Sigmoid colon (tissue), 7 donors: ENCODE measurements around the gene TGFBR1. TPM values are rescaled to one million over a fixed set of nuclear protein-coding genes. Genes with fewer than 3 reads are reported as not detected.

Experiments
- DNase-seq: peaks from one replicate; pipeline ENCODE4 v3.0.0-alpha.2; 2019
- H3K27ac ChIP-seq, 4 donors: fragments of 200-600 bp; sonication (generic); one replicate each; pipeline ENCODE4 v1.5.1; 2016 to 2019; ENCODE audit warnings: mild to moderate bottlenecking in 1 of 4
- H3K27me3 ChIP-seq, 3 donors: fragments of 200-600 bp; sonication (generic); one replicate each; pipeline ENCODE4 v1.5.1; 2019; ENCODE audit warnings: mild to moderate bottlenecking in 1 of 3
- H3K36me3 ChIP-seq, 4 donors: fragments of 200-600 bp; sonication (generic); one replicate each; pipeline ENCODE4 v1.5.1; 2016 to 2019
- H3K4me1 ChIP-seq, 4 donors: fragments of 200-600 bp; sonication (generic); one replicate each; pipeline ENCODE4 v1.5.1; 2017 to 2019
- H3K4me3 ChIP-seq, 4 donors: fragments of 200-600 bp; sonication (generic); one replicate each; pipeline ENCODE4 v1.5.1; 2017 to 2019; ENCODE audit warnings: mild to moderate bottlenecking in 2 of 4, moderate library complexity in 1 of 4
- H3K9me3 ChIP-seq, 4 donors: fragments of 200-600 bp in 3 of 4; sonication (generic) in 3 of 4; one replicate each; pipeline versions ENCODE4 v1.5.1 to v1.6.1; 2013 to 2019
- EP300 ChIP-seq, 4 donors: sonication (generic); formaldehyde crosslinking; IDR thresholded peaks; one replicate each; pipeline ENCODE4 v1.6.1; 2017; ENCODE audit warnings: antibody characterized with exemption in 4 of 4
- POLR2A ChIP-seq, 2 donors: fragments of 450-650 bp; IDR thresholded peaks; one replicate each; pipeline ENCODE4 v1.6.1; 2016; ENCODE audit warnings: antibody characterized with exemption in 2 of 2, mild to moderate bottlenecking in 2 of 2, moderate library complexity in 2 of 2
- POLR2AphosphoS5 ChIP-seq, 4 donors: sonication (generic); formaldehyde crosslinking; IDR thresholded peaks; one replicate each; pipeline ENCODE4 v1.6.1; 2017; ENCODE audit warnings: antibody characterized with exemption in 4 of 4
- WGBS, 2 donors: extraction: QIAGEN DNeasy Blood & Tissue Kit; methylation state at CpG; one replicate each; pipeline ENCODE4 v1.1.7; 2013; 5-methylcytosine and 5-hydroxymethylcytosine counted together
- intact Hi-C: fragments of 100-400 bp; cut with DNase I; formaldehyde crosslinking; loops from one replicate; pipeline ENCODE4 v1.15.1; 2023
- polyA plus RNA-seq, 3 donors: library from polyadenylated mRNA; stranded (reverse); fragments of 200-250 nt; gene quantifications; one replicate each; pipeline ENCODE4 v1.2.3, GENCODE V29; 2013
- total RNA-seq, 4 donors: library from RNA; depleted of rRNA; stranded (reverse); fragments of >200 nt; gene quantifications; one replicate each; pipeline ENCODE4 v1.1.0, GENCODE V29; 2016
- TF ChIP-seq, protein P1 (sequence below), 4 experiments: fragments of 450-650 bp in 3 of 4; fragments of 200-600 bp in 1 of 4; IDR thresholded peaks; one replicate each; pipeline ENCODE4 v1.5.1; 2016 to 2019; ENCODE audit warnings: antibody characterized with exemption in 4 of 4, mild to moderate bottlenecking in 3 of 4, moderate library complexity in 2 of 4
- donor health status: healthy with polysubstance abuse.
- donor health status: Bipolar disorder and iron deficiency.
- donor health status: healthy.

The TGFBR1 gene
- total and polyA plus RNA-seq, 7 donors: 3.9 to 84.3 (median 48.4) TPM

- H3K4me3 ChIP-seq: peak overlapping the region in 3 of 4 donors; percentile 31 to 40 (median 32)
- no peaks in the 10 kb centered on the region for H3K36me3 ChIP-seq
- no peaks in the 10 kb centered on the region for H3K27me3 ChIP-seq
- 14 to 40% methylated on average over 29 of the region's 29 CpGs for WGBS, 2 donors
- TF ChIP-seq EP300 (IDR thresholded peaks at IDR 0.05): no peak
- TF ChIP-seq, protein P1, sequence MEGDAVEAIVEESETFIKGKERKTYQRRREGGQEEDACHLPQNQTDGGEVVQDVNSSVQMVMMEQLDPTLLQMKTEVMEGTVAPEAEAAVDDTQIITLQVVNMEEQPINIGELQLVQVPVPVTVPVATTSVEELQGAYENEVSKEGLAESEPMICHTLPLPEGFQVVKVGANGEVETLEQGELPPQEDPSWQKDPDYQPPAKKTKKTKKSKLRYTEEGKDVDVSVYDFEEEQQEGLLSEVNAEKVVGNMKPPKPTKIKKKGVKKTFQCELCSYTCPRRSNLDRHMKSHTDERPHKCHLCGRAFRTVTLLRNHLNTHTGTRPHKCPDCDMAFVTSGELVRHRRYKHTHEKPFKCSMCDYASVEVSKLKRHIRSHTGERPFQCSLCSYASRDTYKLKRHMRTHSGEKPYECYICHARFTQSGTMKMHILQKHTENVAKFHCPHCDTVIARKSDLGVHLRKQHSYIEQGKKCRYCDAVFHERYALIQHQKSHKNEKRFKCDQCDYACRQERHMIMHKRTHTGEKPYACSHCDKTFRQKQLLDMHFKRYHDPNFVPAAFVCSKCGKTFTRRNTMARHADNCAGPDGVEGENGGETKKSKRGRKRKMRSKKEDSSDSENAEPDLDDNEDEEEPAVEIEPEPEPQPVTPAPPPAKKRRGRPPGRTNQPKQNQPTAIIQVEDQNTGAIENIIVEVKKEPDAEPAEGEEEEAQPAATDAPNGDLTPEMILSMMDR (IDR thresholded peaks at IDR 0.05): peak; percentile 77 to 93 (median 84)
- no peak for TF ChIP-seq POLR2A (IDR thresholded peaks at IDR 0.05)
- peak in 1 of 4 donors; percentile 40 for TF ChIP-seq POLR2AphosphoS5 (IDR thresholded peaks at IDR 0.05)
- H3K4me1 ChIP-seq: peaks cover 0 to 8% (median 7%) of the 10 kb centered on the region in 4 donors
- intact Hi-C loops: loop anchor here (2.0 to 10.0 kb wide), 3 partner anchors 36 to 1413 kb away; partner anchors contain the start of gene ALG2
- no peaks in the 10 kb centered on the region for H3K9me3 ChIP-seq
- no peak overlapping the region for H3K27ac ChIP-seq
- DNase-seq: peak; percentile 93
Observed at GRCh38 chr9:99184475-99185347, 79.8 kb downstream of the TGFBR1 start.

DNA sequence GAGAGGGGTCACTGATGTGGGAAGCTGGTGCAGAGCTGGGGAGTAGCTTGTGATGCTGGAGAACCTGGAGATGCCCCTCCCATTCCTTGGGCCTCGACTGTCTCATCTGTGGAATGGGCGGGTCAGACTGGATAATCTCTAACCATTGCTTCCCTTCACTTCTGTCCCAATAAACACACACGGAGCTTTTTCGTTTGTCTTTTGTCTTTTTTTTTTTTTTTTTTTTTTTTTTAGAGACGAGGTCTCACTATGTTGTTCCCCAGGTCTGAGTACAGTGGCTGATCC is 80.4 kb downstream of the TGFBR1 start:
- intact Hi-C loops: loop anchor here (2.0 to 10.0 kb wide), 2 partner anchors 36 to 1030 kb away; partner anchors contain the start of gene ALG2
- Histone ChIP-seq H3K36me3 (no peaks in the 10 kb centered on the region), H3K4me1 (peaks cover 0 to 8% (median 7%) of the 10 kb centered on the region in 4 donors), H3K27ac (no peak overlapping the region), H3K4me3 (no peak overlapping the region), H3K27me3 (no peaks in the 10 kb centered on the region), H3K9me3 (no peaks in the 10 kb centered on the region)
- TF ChIP-seq, protein P1 (IDR thresholded peaks at IDR 0.05): no peak
- TF ChIP-seq POLR2A (IDR thresholded peaks at IDR 0.05) (no peak), EP300 (IDR thresholded peaks at IDR 0.05) (no peak), POLR2AphosphoS5 (IDR thresholded peaks at IDR 0.05) (no peak)
- DNase-seq: no peak
- WGBS, 2 donors: 55 to 90% methylated on average over 5 of the region's 5 CpGs

DNA sequence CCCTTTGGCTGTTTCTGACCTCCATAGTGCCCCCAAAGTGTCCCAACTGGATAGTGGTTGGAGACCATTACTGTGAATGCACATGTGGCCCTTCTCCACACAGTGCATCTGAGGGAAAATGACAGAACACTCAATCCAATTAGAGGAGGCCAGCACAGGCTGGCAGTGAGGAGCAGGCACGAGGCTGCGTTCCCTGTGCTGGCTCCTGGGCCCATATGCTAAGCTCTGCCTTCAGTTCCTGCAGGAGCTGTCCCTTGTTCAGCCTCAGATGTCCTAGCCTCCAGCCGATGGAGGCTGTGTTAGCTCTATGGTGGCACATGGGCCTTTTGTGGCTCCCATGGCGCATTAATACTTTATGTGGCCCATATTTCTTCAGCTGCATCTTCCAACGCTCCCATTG is 81.0 kb downstream of the TGFBR1 start:
- Histone ChIP-seq H3K4me1 (peaks cover 0 to 8% (median 7%) of the 10 kb centered on the region in 4 donors), H3K27ac (no peak overlapping the region), H3K27me3 (no peaks in the 10 kb centered on the region), H3K4me3 (no peak overlapping the region), H3K9me3 (no peaks in the 10 kb centered on the region), H3K36me3 (no peaks in the 10 kb centered on the region)
- 95 to 96% methylated on average over 5 of the region's 5 CpGs for WGBS, 2 donors
- no peak for DNase-seq
- intact Hi-C loops: loop anchor here (2.0 to 10.0 kb wide), 2 partner anchors 35 to 1029 kb away; partner anchors contain the start of gene ALG2
- TF ChIP-seq POLR2A (IDR thresholded peaks at IDR 0.05): no peak
- TF ChIP-seq, protein P1 (IDR thresholded peaks at IDR 0.05): no peak
- no peak for TF ChIP-seq POLR2AphosphoS5 (IDR thresholded peaks at IDR 0.05)
- TF ChIP-seq EP300 (IDR thresholded peaks at IDR 0.05): no peak

DNA sequence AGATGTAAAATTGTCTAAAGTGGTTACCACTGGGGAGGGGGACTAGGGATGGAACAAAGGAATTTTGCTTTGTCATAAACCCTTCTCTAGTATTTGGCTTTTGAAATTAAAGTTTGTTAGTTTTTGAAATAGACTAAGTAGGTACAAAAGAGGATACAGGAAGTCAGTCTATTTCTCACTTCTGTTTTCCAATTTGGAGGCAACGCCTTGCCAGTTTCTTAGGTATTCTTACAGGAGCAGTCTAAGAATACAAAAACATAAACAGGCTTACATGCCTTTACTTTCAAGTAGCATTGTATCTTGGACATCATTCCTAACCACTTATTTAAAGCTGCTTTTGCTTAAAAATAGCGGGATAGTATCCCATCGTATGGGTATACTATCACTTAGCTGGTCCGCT is 82.4 kb downstream of the TGFBR1 start:
- H3K4me3 ChIP-seq: no peak overlapping the region
- TF ChIP-seq POLR2A (IDR thresholded peaks at IDR 0.05) (no peak), EP300 (IDR thresholded peaks at IDR 0.05) (no peak), POLR2AphosphoS5 (IDR thresholded peaks at IDR 0.05) (no peak)
- TF ChIP-seq, protein P1 (IDR thresholded peaks at IDR 0.05): no peak
- peaks cover 0 to 8% (median 7%) of the 10 kb centered on the region in 4 donors for H3K4me1 ChIP-seq
- no peak overlapping the region for H3K27ac ChIP-seq
- no peaks in the 10 kb centered on the region for H3K27me3 ChIP-seq
- intact Hi-C loops: loop anchor here (10.0 kb wide), 1 partner anchor 1027 kb away; no protein-coding TSS in a partner anchor
- H3K36me3 ChIP-seq: no peaks in the 10 kb centered on the region
- no peak for DNase-seq
- WGBS, 2 donors: 85 to 91% methylated on average over 4 of the region's 4 CpGs
- no peaks in the 10 kb centered on the region for H3K9me3 ChIP-seq
